Measurements from ENCODE around the gene CFAP299. TPM values are rescaled to one million over a fixed set of nuclear protein-coding genes. Genes with fewer than 3 reads are reported as not detected.
"Not testable (repeated sequence)": the region's sequence is repeated elsewhere in the genome, so short reads cannot be mapped to it uniquely, and the experiment has no call there.

The CFAP299 gene
- total RNA-seq, 1 experiment from 2014 or later, result not detected

- Histone ChIP-seq H3K27ac (ENCODE audit: low read depth, low read length) (no peak overlapping the region), H3K9me2 (ENCODE audit: insufficient read depth) (no peaks in the 10 kb centered on the region), H3K27me3 (ENCODE audit: insufficient read depth, low read length) (peaks cover 8% of the 10 kb centered on the region), H3K79me2 (ENCODE audit: insufficient read depth, low read length) (no peaks in the 10 kb centered on the region), H3K9ac (ENCODE audit: low read length) (no peak overlapping the region), H4K20me1 (ENCODE audit: insufficient read depth) (no peaks in the 10 kb centered on the region), H3K4me1 (ENCODE audit: control insufficient read depth in 1 of 2, insufficient read depth in 2 of 2, low read length in 2 of 2) (no peaks in the 10 kb centered on the region), H3K36me3 (ENCODE audit: control insufficient read depth in 1 of 2, insufficient read depth in 2 of 2, low read length in 2 of 2) (no peaks in the 10 kb centered on the region), H3K4me2 (ENCODE audit: low read length) (no peak overlapping the region), H2AFZ (ENCODE audit: low read depth, low read length, poor library complexity, severe bottlenecking) (no peak overlapping the region), H3K4me3 (replicated peaks in 1 of 2; ENCODE audit: low read depth in 1 of 2, low read length in 2 of 2) (no peak overlapping the region), H3K9me3 (ENCODE audit: control insufficient read depth in 1 of 2, insufficient read depth in 1 of 2, low read depth in 1 of 2, low read length in 2 of 2) (no peaks in the 10 kb centered on the region)
- no peak for TF ChIP-seq POLR2AphosphoS5 (IDR thresholded peaks at IDR 0.05; ENCODE audit: low read depth, low read length)
- no peak for TF ChIP-seq MAX (IDR thresholded peaks at IDR 0.05)
- POLR2A ChIA-PET, result no interaction called here
- CTCF ChIA-PET, result no interaction called here
- ATAC-seq, result no peak
- no TSS peak for BruUV-seq (replicated peaks)
- DNase-seq (ENCODE audit: low read depth, low spot score), result no peak
- RAD21 ChIA-PET (ENCODE audit: low non-redundant PET in 1 of 2, low total read pairs in 2 of 2, uncharacterized antibody in 2 of 2, unreplicated experiment in 2 of 2), result no interaction called here
- intact Hi-C loops (cut with micrococcal nuclease), result no loop called here
Observed at GRCh38 chr4:80680934-80681333, 345.4 kb downstream of the CFAP299 start.

GRCh38 chr4:80685214-80685613 is 349.7 kb downstream of the CFAP299 start:
- CTCF ChIA-PET, result no interaction called here
- H2AFZ ChIP-seq (ENCODE audit: low read depth, low read length, poor library complexity, severe bottlenecking), result no peak overlapping the region
- H3K36me3 ChIP-seq (ENCODE audit: control insufficient read depth in 1 of 2, insufficient read depth in 2 of 2, low read length in 2 of 2), result no peaks in the 10 kb centered on the region
- ATAC-seq (no peak), DNase-seq (ENCODE audit: low read depth, low spot score) (no peak)
- no peak overlapping the region for H3K27ac ChIP-seq (ENCODE audit: low read depth, low read length)
- RAD21 ChIA-PET (ENCODE audit: low non-redundant PET in 1 of 2, low total read pairs in 2 of 2, uncharacterized antibody in 2 of 2, unreplicated experiment in 2 of 2), result no interaction called here
- 0 out of 2 replicates have a peak, but pooled peaks cover 4% of the 10 kb centered on the region for H3K27me3 ChIP-seq (ENCODE audit: insufficient read depth, low read length)
- no peak overlapping the region for H3K4me3 ChIP-seq (replicated peaks in 1 of 2; ENCODE audit: low read depth in 1 of 2, low read length in 2 of 2)
- no peaks in the 10 kb centered on the region for H3K4me1 ChIP-seq (ENCODE audit: control insufficient read depth in 1 of 2, insufficient read depth in 2 of 2, low read length in 2 of 2)
- TF ChIP-seq YY1 (IDR thresholded peaks at IDR 0.05; ENCODE audit: extremely low read depth, insufficient replicate concordance, low read depth, low read length), result no peak
- no peak for TF ChIP-seq POLR2A (IDR thresholded peaks at IDR 0.05; ENCODE audit: borderline replicate concordance, extremely low read depth, insufficient read depth, insufficient read length)
- no peak for TF ChIP-seq SRF (IDR thresholded peaks at IDR 0.05; ENCODE audit: low read depth)
- no peak for TF ChIP-seq SP1 (IDR thresholded peaks at IDR 0.05; ENCODE audit: low read depth)
- TF ChIP-seq CTCF (IDR thresholded peaks at IDR 0.05 in 2 of 3, conservative IDR thresholded peaks at IDR 0.05 in 1 of 3; ENCODE audit: borderline replicate concordance in 1 of 3, insufficient read depth in 1 of 3, low read depth in 2 of 3, low read length in 2 of 3), result no peak
- TF ChIP-seq EZH2 (IDR thresholded peaks at IDR 0.05), result no peak
- TF ChIP-seq ELF1 (IDR thresholded peaks at IDR 0.05; ENCODE audit: borderline replicate concordance, low read depth), result no peak
- no peak for TF ChIP-seq ATF3 (IDR thresholded peaks at IDR 0.05)
- TF ChIP-seq POLR2AphosphoS5 (IDR thresholded peaks at IDR 0.05; ENCODE audit: low read depth, low read length), result no peak
- no peak for TF ChIP-seq EGR1 (IDR thresholded peaks at IDR 0.05; ENCODE audit: low read depth)
- TF ChIP-seq FOSL1 (IDR thresholded peaks at IDR 0.05; ENCODE audit: low read depth), result no peak
- H4K20me1 ChIP-seq (ENCODE audit: insufficient read depth), result no peaks in the 10 kb centered on the region
- intact Hi-C loops (cut with micrococcal nuclease), result no loop called here
- no peaks in the 10 kb centered on the region for H3K9me3 ChIP-seq (ENCODE audit: control insufficient read depth in 1 of 2, insufficient read depth in 1 of 2, low read depth in 1 of 2, low read length in 2 of 2)
- no peak overlapping the region for H3K4me2 ChIP-seq (ENCODE audit: low read length)
- H3K9me2 ChIP-seq (ENCODE audit: insufficient read depth), result no peaks in the 10 kb centered on the region
- no peak overlapping the region for H3K9ac ChIP-seq (ENCODE audit: low read length)
- no TSS peak for BruUV-seq (replicated peaks)
- POLR2A ChIA-PET, result no interaction called here
- no peaks in the 10 kb centered on the region for H3K79me2 ChIP-seq (ENCODE audit: insufficient read depth, low read length)

GRCh38 chr4:80687736-80688135 is 352.2 kb downstream of the CFAP299 start:
- CTCF ChIA-PET, result not testable (repeated sequence)

More at GRCh38 chr4:80687736-80688135, 352.2 kb downstream of the CFAP299 start:
- H3K4me1 ChIP-seq (ENCODE audit: control insufficient read depth in 1 of 2, insufficient read depth in 2 of 2, low read length in 2 of 2); H2AFZ ChIP-seq (ENCODE audit: low read depth, low read length, poor library complexity, severe bottlenecking); H3K4me2 ChIP-seq (ENCODE audit: low read length); H3K9me3 ChIP-seq (ENCODE audit: control insufficient read depth in 1 of 2, insufficient read depth in 1 of 2, low read depth in 1 of 2, low read length in 2 of 2); POLR2A ChIA-PET; H3K27me3 ChIP-seq (ENCODE audit: insufficient read depth, low read length); H3K4me3 ChIP-seq (replicated peaks in 1 of 2; ENCODE audit: low read depth in 1 of 2, low read length in 2 of 2); H3K9ac ChIP-seq (ENCODE audit: low read length); ATAC-seq; DNase-seq (ENCODE audit: low read depth, low spot score); H4K20me1 ChIP-seq (ENCODE audit: insufficient read depth); BruUV-seq (replicated peaks); intact Hi-C loops (cut with micrococcal nuclease); H3K79me2 ChIP-seq (ENCODE audit: insufficient read depth, low read length); H3K9me2 ChIP-seq (ENCODE audit: insufficient read depth); RAD21 ChIA-PET (ENCODE audit: low non-redundant PET in 1 of 2, low total read pairs in 2 of 2, uncharacterized antibody in 2 of 2, unreplicated experiment in 2 of 2); H3K36me3 ChIP-seq (ENCODE audit: control insufficient read depth in 1 of 2, insufficient read depth in 2 of 2, low read length in 2 of 2); H3K27ac ChIP-seq (ENCODE audit: low read depth, low read length): not testable (repeated sequence)

Measured in HCT116 (cell line).